Measurements from ENCODE around the gene BRD3.

DNA sequence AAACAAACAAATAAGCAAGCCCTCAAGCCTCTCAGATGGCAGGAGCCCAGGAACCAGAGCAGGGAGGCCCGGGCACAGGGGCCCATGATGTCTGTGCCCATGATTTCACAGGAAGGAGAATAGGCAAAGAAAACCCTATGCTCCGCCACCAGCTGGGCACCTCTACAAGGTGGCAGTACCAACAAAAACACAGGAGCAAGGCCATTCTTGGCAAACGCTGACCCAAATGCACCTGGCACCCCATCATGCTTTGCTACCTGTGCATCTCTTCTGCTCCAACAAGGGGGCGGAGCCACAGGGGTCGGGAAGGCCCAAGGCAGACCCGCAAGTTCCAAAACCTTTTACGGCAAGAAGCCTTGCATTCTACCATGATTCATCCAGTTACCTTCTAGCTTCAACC is 3.1 kb downstream of the BRD3 start:
- TF ChIP-seq, protein P1, sequence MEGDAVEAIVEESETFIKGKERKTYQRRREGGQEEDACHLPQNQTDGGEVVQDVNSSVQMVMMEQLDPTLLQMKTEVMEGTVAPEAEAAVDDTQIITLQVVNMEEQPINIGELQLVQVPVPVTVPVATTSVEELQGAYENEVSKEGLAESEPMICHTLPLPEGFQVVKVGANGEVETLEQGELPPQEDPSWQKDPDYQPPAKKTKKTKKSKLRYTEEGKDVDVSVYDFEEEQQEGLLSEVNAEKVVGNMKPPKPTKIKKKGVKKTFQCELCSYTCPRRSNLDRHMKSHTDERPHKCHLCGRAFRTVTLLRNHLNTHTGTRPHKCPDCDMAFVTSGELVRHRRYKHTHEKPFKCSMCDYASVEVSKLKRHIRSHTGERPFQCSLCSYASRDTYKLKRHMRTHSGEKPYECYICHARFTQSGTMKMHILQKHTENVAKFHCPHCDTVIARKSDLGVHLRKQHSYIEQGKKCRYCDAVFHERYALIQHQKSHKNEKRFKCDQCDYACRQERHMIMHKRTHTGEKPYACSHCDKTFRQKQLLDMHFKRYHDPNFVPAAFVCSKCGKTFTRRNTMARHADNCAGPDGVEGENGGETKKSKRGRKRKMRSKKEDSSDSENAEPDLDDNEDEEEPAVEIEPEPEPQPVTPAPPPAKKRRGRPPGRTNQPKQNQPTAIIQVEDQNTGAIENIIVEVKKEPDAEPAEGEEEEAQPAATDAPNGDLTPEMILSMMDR (IDR thresholded peaks at IDR 0.05; ENCODE audit: control extremely low read depth in 1 of 3, insufficient read depth in 1 of 3, low read depth in 1 of 3, low read length in 3 of 3) = no peak
- TF ChIP-seq POLR2AphosphoS5 (IDR thresholded peaks at IDR 0.05; ENCODE audit: low read depth, low read length) = no peak
- TF ChIP-seq EZH2 (IDR thresholded peaks at IDR 0.05; ENCODE audit: low read depth, low read length, severe bottlenecking) = no peak
- TF ChIP-seq RFX5 (IDR thresholded peaks at IDR 0.05; ENCODE audit: borderline replicate concordance, low read depth, low read length) = no peak
- TF ChIP-seq, protein P2, sequence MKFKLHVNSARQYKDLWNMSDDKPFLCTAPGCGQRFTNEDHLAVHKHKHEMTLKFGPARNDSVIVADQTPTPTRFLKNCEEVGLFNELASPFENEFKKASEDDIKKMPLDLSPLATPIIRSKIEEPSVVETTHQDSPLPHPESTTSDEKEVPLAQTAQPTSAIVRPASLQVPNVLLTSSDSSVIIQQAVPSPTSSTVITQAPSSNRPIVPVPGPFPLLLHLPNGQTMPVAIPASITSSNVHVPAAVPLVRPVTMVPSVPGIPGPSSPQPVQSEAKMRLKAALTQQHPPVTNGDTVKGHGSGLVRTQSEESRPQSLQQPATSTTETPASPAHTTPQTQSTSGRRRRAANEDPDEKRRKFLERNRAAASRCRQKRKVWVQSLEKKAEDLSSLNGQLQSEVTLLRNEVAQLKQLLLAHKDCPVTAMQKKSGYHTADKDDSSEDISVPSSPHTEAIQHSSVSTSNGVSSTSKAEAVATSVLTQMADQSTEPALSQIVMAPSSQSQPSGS (IDR thresholded peaks at IDR 0.05; ENCODE audit: low read length) = no peak
- no peak for TF ChIP-seq TAF1 (IDR thresholded peaks at IDR 0.05; ENCODE audit: low read depth, low read length)
